HepG2 (cell line): ENCODE results near the gene FRMD4A. TPM values are rescaled to one million over a fixed set of nuclear protein-coding genes. Genes with fewer than 3 reads are reported as not detected.

Source experiments
- ATAC-seq: fragments of 200-7000 bp; cut with Tn5 transposase; 3 replicates; pipeline ENCODE4 v1.9.1; 2020; ENCODE audit warnings: mild to moderate bottlenecking, moderate library complexity
- BruUV-seq: library from RNA; stranded (reverse); fragments of 400-500 nt; replicated peaks from 2 replicates; lab custom pipeline; 2021; lab: Mats Ljungman, UMichigan
- CTCF ChIA-PET: fragments of 300-600 bp; formaldehyde crosslinking; extraction: SDS; loops from one replicate; lab custom pipeline; 2021; ENCODE audit warnings: low total read pairs, inconsistent platforms, low intra/inter-chr PET ratio; lab: Yijun Ruan, JAX
- POLR2A ChIA-PET: fragments of 350-600 bp; sonication (Branson Sonifier 250); formaldehyde crosslinking; loops from one replicate; lab custom pipeline; 2020; ENCODE audit warnings: antibody characterized with exemption, inconsistent platforms; lab: Yijun Ruan, JAX
- DNase-seq: peaks from one replicate; pipeline ENCODE4 v3.0.0-alpha.2; 2015; ENCODE audit warnings: low spot score
- FAIRE-seq: peaks from 3 replicates; lab custom pipeline; 2011; peaks lifted over from hg19 to GRCh38; lab: Jason Lieb, UNC
- H2AFZ ChIP-seq: one replicate; pipeline ENCODE4 v1.6.1; 2011; ENCODE audit warnings: low read length, inconsistent platforms
- H3K27ac ChIP-seq: fragments of 300-600 bp; 3 replicates; pipeline ENCODE4 v1.8.0; 2011; ENCODE audit warnings: mixed run types, mild to moderate bottlenecking, mixed read lengths, low read length, inconsistent platforms; ENCODE audit not compliant: insufficient read depth; ENCODE audit errors: extremely low read length
- H3K27me3 ChIP-seq, 2 experiments: fragments of 200-600 bp in 1 of 2; 2 replicates in 1 of 2; 3 replicates in 1 of 2; pipeline versions ENCODE4 v1.6.0 to v1.8.0; 2011; ENCODE audit warnings: low read length in 2 of 2, mild to moderate bottlenecking in 2 of 2, moderate library complexity in 2 of 2, inconsistent platforms in 1 of 2; ENCODE audit not compliant: insufficient read depth in 2 of 2, control insufficient read depth in 1 of 2
- H3K36me3 ChIP-seq, 2 experiments: fragments of 200-600 bp in 1 of 2; replicated peaks in 1 of 2; 2 replicates in 1 of 2; 3 replicates in 1 of 2; pipeline versions ENCODE4 v1.5.1 to v1.8.0; 2011; ENCODE audit warnings: low read length in 2 of 2, inconsistent platforms in 1 of 2; ENCODE audit not compliant: insufficient read depth in 2 of 2, control insufficient read depth in 1 of 2
- H3K4me1 ChIP-seq: 2 replicates; pipeline ENCODE4 v1.5.1; 2012; ENCODE audit warnings: low read length, inconsistent platforms; ENCODE audit not compliant: insufficient read depth
- H3K4me2 ChIP-seq: 2 replicates; pipeline ENCODE4 v1.6.0; 2011; ENCODE audit warnings: low read depth, low read length, inconsistent platforms
- H3K4me3 ChIP-seq, 3 experiments: fragments of 200-600 bp in 1 of 3; sonication (generic), shearing (Covaris generic) in 1 of 3; replicated peaks in 1 of 3; 2 replicates each; pipeline ENCODE4 v1.5.1; 2011 to 2016; ENCODE audit warnings: low read length in 3 of 3, inconsistent platforms in 2 of 3, low read depth in 2 of 3, mild to moderate bottlenecking in 2 of 3, control low read depth in 1 of 3, mixed read lengths in 1 of 3; ENCODE audit not compliant: insufficient read depth in 1 of 3
- H3K79me2 ChIP-seq: one replicate; pipeline ENCODE4 v1.6.1; 2011; ENCODE audit warnings: low read length, inconsistent platforms; ENCODE audit not compliant: insufficient read depth
- H3K9ac ChIP-seq: 2 replicates; pipeline ENCODE4 v1.6.0; 2011; ENCODE audit warnings: mild to moderate bottlenecking, low read depth, low read length, inconsistent platforms; ENCODE audit not compliant: insufficient read depth
- H3K9me3 ChIP-seq: 2 replicates; pipeline ENCODE4 v1.5.1; 2012; ENCODE audit warnings: mild to moderate bottlenecking, low read length
- H4K20me1 ChIP-seq: 2 replicates; pipeline ENCODE4 v1.6.0; 2011; ENCODE audit warnings: inconsistent platforms, mild to moderate bottlenecking, low read length, moderate library complexity; ENCODE audit not compliant: insufficient read depth
- BHLHE40 ChIP-seq: IDR thresholded peaks from 2 replicates; pipeline ENCODE4 v1.6.1; 2011; ENCODE audit warnings: low read length, improper control_type of control experiment
- NFKBIZ ChIP-seq: IDR thresholded peaks from 2 replicates; pipeline ENCODE4 v1.6.1; 2018; ENCODE audit warnings: missing genetic modification reagents, missing compliant biosample characterization
- RNF2 ChIP-seq: fragments of 450-650 bp; conservative IDR thresholded peaks from 2 replicates; pipeline ENCODE4 v1.6.1; 2016; ENCODE audit warnings: low read depth
- THRA ChIP-seq: sonication (generic); formaldehyde crosslinking; IDR thresholded peaks from 2 replicates; pipeline ENCODE4 v1.4.0; 2020; ENCODE audit warnings: missing genetic modification reagents, borderline replicate concordance
- ZBTB1 ChIP-seq: sonication (generic); formaldehyde crosslinking; IDR thresholded peaks from 2 replicates; pipeline ENCODE4 v1.4.0; 2020; ENCODE audit warnings: missing genetic modification reagents, borderline replicate concordance
- ZBTB20 ChIP-seq: sonication (generic); formaldehyde crosslinking; IDR thresholded peaks from 2 replicates; pipeline ENCODE4 v1.8.1; 2023; ENCODE audit warnings: missing genetic modification reagents, low read depth, mild to moderate bottlenecking, borderline replicate concordance
- ZBTB4 ChIP-seq: sonication (generic); formaldehyde crosslinking; IDR thresholded peaks from 2 replicates; pipeline ENCODE4 v1.4.0; 2020; ENCODE audit warnings: missing genetic modification reagents, mild to moderate bottlenecking, borderline replicate concordance
- ZMAT5 ChIP-seq: sonication (generic); formaldehyde crosslinking; IDR thresholded peaks from 2 replicates; pipeline ENCODE4 v1.5.0; 2020; ENCODE audit warnings: mild to moderate bottlenecking, low read depth, missing genetic modification reagents, borderline replicate concordance
- ZNF343 ChIP-seq: sonication (generic); formaldehyde crosslinking; IDR thresholded peaks from 2 replicates; pipeline ENCODE4 v1.4.0; 2020; ENCODE audit warnings: mild to moderate bottlenecking, missing genetic modification reagents
- ZNF383 ChIP-seq: sonication (generic); formaldehyde crosslinking; IDR thresholded peaks from 2 replicates; pipeline ENCODE4 v1.4.0; 2020; ENCODE audit warnings: missing genetic modification reagents, mild to moderate bottlenecking, borderline replicate concordance
- ZNF792 ChIP-seq: IDR thresholded peaks from 2 replicates; pipeline ENCODE4 v1.6.1; 2016
- WGBS: methylation state at CpG from one replicate; pipeline ENCODE4 v1.1.6; 2017; ENCODE audit warnings: low lambda C conversion rate; 5-methylcytosine and 5-hydroxymethylcytosine counted together
- in situ Hi-C: cut with HindIII; loops from 2 replicates; pipeline ENCODE4 v1.10.0; 2017; ENCODE audit warnings: low pct_unique_long_range_greater_than_20kb; ENCODE audit not compliant: extremely low pct_ligation_motif_present
- intact Hi-C: fragments of 100-400 bp; cut with micrococcal nuclease; formaldehyde crosslinking; loops from one replicate; pipeline ENCODE4 v1.10.0; 2022; ENCODE audit not compliant: unreplicated experiment
- polyA plus RNA-seq, 8 experiments: library from polyadenylated mRNA; depleted of rRNA in 3 of 8; stranded (reverse) in 7 of 8; unstranded in 1 of 8; fragments of >200 nt; fragmentation: Illumina TruSeq in 4 of 8; extraction: Trizol in 4 of 8; gene quantifications; 2 replicates each; pipeline versions ENCODE4 v1.2.1 to v1.2.3, GENCODE V29; 2011 to 2016; ENCODE audit warnings: low read depth in 4 of 8, missing spikeins in 1 of 8, mixed read lengths in 1 of 8; ENCODE audit not compliant: insufficient read depth in 1 of 8
- total RNA-seq, 5 experiments: library from RNA; depleted of rRNA; stranded (reverse); fragments of >200 nt; fragmentation: Illumina TruSeq; extraction: Trizol; gene quantifications; 2 replicates each; pipeline ENCODE4 v1.2.3, GENCODE V29; 2016; ENCODE audit warnings: low read depth in 1 of 5

FRMD4A gene
- total and polyA plus RNA-seq, 2 of the 13 experiments (the other 11 are each of a cell fraction or from before 2014, with no cell fraction given): 0.09 to 0.26 TPM

- DNase-seq (no peak), ATAC-seq (no peak), FAIRE-seq (no peak)
- ChIA-PET CTCF (no interaction called here), POLR2A (no interaction called here)
- no peak overlapping the region for H2AFZ ChIP-seq
- BruUV-seq: no TSS peak
- intact Hi-C loops: no loop called here
- H3K27ac ChIP-seq: no peak overlapping the region
- H3K36me3 ChIP-seq: no peaks in the 10 kb centered on the region
- H3K27me3 ChIP-seq: peaks cover 0 to 4% of the 10 kb centered on the region in 2 experiments; a peak in 2 of 5 replicates
- no peaks in the 10 kb centered on the region for H3K79me2 ChIP-seq
- WGBS: 2% methylated on average over 4 of the region's 4 CpGs
- H3K4me2 ChIP-seq: no peak overlapping the region
- H3K4me1 ChIP-seq: no peaks in the 10 kb centered on the region
- H3K9me3 ChIP-seq: no peaks in the 10 kb centered on the region
- in situ Hi-C loops: no loop called here
- no peak overlapping the region for H3K9ac ChIP-seq
- no peak for TF ChIP-seq ZNF343 (CRISPR knock-in tag)
- H3K4me3 ChIP-seq: no peak overlapping the region
- H4K20me1 ChIP-seq: no peaks in the 10 kb centered on the region
Observed at GRCh38 chr10:13953371-13953770, 377.4 kb downstream of the FRMD4A start.

- intact Hi-C loops (no loop called here), in situ Hi-C loops (no loop called here)
- TF ChIP-seq RNF2: no peak
- TF ChIP-seq ZNF792 (CRISPR knock-in tag): no peak
- no peak for TF ChIP-seq THRA
- no peak for TF ChIP-seq ZBTB4 (CRISPR knock-in tag)
- no peak for TF ChIP-seq ZBTB20 (CRISPR knock-in tag)
- no peak for TF ChIP-seq ZBTB1 (CRISPR knock-in tag)
- no peak for TF ChIP-seq ZNF383 (CRISPR knock-in tag)
- TF ChIP-seq BHLHE40: no peak
- no peak for TF ChIP-seq NFKBIZ
- TF ChIP-seq ZMAT5 (CRISPR knock-in tag): no peak
- no peak overlapping the region for H3K4me3 ChIP-seq
- no peaks in the 10 kb centered on the region for H3K9me3 ChIP-seq
- WGBS: 3% methylated on average over 4 of the region's 4 CpGs
- H3K79me2 ChIP-seq: no peaks in the 10 kb centered on the region
- no peaks in the 10 kb centered on the region; a peak in 3 of 5 replicates for H3K27me3 ChIP-seq
- no peaks in the 10 kb centered on the region for H3K36me3 ChIP-seq
- no peak overlapping the region for H3K4me2 ChIP-seq
- no peak for DNase-seq
- no TSS peak for BruUV-seq
- no peaks in the 10 kb centered on the region for H3K4me1 ChIP-seq
- ATAC-seq: no peak
- POLR2A ChIA-PET: no interaction called here
- H3K27ac ChIP-seq: no peak overlapping the region
- CTCF ChIA-PET: no interaction called here
- no peak for FAIRE-seq
- H3K9ac ChIP-seq: no peak overlapping the region
- H4K20me1 ChIP-seq: no peaks in the 10 kb centered on the region
- no peak overlapping the region for H2AFZ ChIP-seq
Observed at GRCh38 chr10:13950543-13950939, 380.2 kb downstream of the FRMD4A start.
